ENCODE results near the gene SMIM38. TPM values are rescaled to one million over a fixed set of nuclear protein-coding genes. Genes with fewer than 3 reads are reported as not detected.

Gene SMIM38
- total RNA-seq, 1 donor from 2014 or later = 0.12 TPM

DNA sequence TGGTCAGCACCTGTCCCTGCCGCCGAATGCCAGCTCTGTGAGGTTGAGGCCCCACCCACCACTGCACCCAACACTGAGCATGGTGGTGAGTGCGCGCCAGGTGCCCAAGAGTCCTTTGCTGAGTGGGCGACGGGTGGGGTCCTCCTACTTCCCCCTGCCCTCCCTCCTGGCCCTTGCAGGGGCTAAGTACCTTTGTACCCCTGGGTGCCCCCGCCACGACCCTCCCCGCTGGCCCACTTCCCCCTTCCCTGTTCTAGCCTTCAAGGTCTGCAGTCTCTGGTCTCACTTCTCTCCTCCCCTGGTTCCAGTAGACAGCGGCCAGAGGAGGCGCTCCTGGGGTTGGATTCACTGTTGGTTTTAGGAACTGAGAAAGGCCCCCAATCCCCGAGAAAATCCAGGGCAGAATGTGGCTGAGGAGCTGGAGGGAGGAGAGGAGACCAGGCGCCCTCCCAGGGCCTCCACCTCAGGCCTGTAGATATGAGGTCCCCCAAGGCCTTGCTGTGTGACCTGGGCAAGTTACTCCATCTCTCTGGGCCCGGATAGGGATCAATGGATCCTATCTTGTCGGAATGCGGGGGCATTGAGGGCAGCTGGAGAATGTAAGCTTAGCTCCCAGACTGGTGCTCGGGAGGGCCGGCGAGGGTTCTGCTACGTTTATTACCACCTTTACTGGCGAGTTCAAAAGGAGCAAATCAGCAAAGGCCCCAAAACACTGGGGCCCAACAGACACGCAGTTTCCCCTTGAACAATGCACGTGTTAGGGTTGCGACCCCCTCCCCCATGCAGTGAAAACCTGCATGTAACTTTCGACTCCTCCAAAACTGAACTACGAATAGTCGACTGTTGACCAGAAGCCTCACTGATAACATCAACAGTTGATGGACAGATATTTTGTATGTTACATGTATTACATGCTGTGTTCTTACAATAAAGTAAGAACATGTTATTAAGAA is 31.9 kb upstream of the SMIM38 start:
- H3K4me1 Mint-ChIP-seq (ENCODE audit: low read depth) = peaks cover 23% of the 10 kb centered on the region
- H3K27ac Mint-ChIP-seq (ENCODE audit: unreplicated experiment) = no peak overlapping the region
- TF ChIP-seq CTCF (IDR thresholded peaks at IDR 0.05) = no peak
- no peaks in the 10 kb centered on the region for H3K27me3 Mint-ChIP-seq (ENCODE audit: low read depth)
- DNase-seq (ENCODE audit: low spot score) = no peak
- H3K4me3 Mint-ChIP-seq (ENCODE audit: unreplicated experiment) = no peak overlapping the region
- peaks cover 3% of the 10 kb centered on the region for H3K36me3 Mint-ChIP-seq (ENCODE audit: low read depth)
- peaks cover 15% of the 10 kb centered on the region for H3K9me3 Mint-ChIP-seq (ENCODE audit: low read depth)

DNA sequence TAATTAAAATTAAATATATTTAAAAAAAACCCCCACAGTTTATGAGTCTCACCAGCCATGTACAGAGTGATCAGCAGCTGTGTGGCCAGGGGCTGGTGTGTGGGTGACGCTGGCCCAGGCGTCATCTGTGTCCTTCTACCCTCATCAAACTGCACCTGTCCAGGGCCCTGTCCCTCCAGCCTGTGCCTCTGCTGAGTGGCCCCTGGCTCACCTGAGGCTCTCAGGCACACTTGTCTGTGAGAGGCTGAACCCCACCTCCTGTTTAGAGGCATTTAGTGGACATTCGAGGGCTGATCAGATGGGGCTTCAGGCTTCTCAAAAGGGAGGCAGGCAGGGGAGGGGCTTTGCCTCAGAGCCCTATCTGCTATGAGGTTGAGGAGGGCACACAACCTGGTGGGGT is 29.9 kb upstream of the SMIM38 start:
- Mint-ChIP-seq H3K27ac (ENCODE audit: unreplicated experiment) (no peak overlapping the region), H3K9me3 (ENCODE audit: low read depth) (peaks cover 10% of the 10 kb centered on the region), H3K36me3 (ENCODE audit: low read depth) (no peaks in the 10 kb centered on the region), H3K4me3 (ENCODE audit: unreplicated experiment) (no peak overlapping the region), H3K27me3 (ENCODE audit: low read depth) (no peaks in the 10 kb centered on the region), H3K4me1 (ENCODE audit: low read depth) (peaks cover 23% of the 10 kb centered on the region)
- TF ChIP-seq CTCF (IDR thresholded peaks at IDR 0.05) = no peak
- DNase-seq (ENCODE audit: low spot score) = no peak

DNA sequence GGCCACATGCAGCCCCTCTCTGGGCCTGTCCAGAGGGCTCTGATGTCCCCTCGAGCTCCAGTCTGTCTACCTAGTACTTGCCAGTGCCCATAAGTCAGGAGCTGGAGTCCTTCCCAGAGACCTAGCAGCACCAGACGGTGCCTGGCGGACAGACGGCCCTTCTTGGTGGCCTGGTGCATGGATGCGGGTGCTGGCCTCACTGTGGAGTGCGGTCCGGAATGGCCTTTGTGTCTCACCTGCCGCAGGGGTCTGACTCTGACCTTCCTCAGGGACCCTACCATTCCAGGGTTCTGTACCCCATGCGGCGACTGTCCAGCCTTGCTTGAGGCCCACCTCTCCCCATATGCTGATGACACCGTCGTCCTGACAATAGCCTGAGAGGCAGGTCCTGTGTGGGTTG is 29.4 kb upstream of the SMIM38 start:
- Mint-ChIP-seq H3K4me1 (ENCODE audit: low read depth) (peaks cover 23% of the 10 kb centered on the region), H3K36me3 (ENCODE audit: low read depth) (no peaks in the 10 kb centered on the region), H3K27me3 (ENCODE audit: low read depth) (no peaks in the 10 kb centered on the region), H3K4me3 (ENCODE audit: unreplicated experiment) (no peak overlapping the region), H3K9me3 (ENCODE audit: low read depth) (peaks cover 10% of the 10 kb centered on the region), H3K27ac (ENCODE audit: unreplicated experiment) (no peak overlapping the region)
- no peak for TF ChIP-seq CTCF (IDR thresholded peaks at IDR 0.05)
- no peak for DNase-seq (ENCODE audit: low spot score)

GRCh38 chr11:69127081-69127850 is 28.5 kb upstream of the SMIM38 start:
- DNase-seq (ENCODE audit: low spot score) = no peak
- Mint-ChIP-seq H3K27me3 (ENCODE audit: low read depth) (no peaks in the 10 kb centered on the region), H3K9me3 (ENCODE audit: low read depth) (peaks cover 10% of the 10 kb centered on the region), H3K4me1 (ENCODE audit: low read depth) (peaks cover 25% of the 10 kb centered on the region), H3K27ac (ENCODE audit: unreplicated experiment) (no peak overlapping the region), H3K4me3 (ENCODE audit: unreplicated experiment) (no peak overlapping the region), H3K36me3 (ENCODE audit: low read depth) (no peaks in the 10 kb centered on the region)
- TF ChIP-seq CTCF (IDR thresholded peaks at IDR 0.05) = no peak

GRCh38 chr11:69127884-69128283 is 27.9 kb upstream of the SMIM38 start:
- Mint-ChIP-seq H3K9me3 (ENCODE audit: low read depth) (peaks cover 10% of the 10 kb centered on the region), H3K4me1 (ENCODE audit: low read depth) (peaks cover 19% of the 10 kb centered on the region), H3K4me3 (ENCODE audit: unreplicated experiment) (no peak overlapping the region), H3K27ac (ENCODE audit: unreplicated experiment) (no peak overlapping the region), H3K36me3 (ENCODE audit: low read depth) (no peaks in the 10 kb centered on the region), H3K27me3 (ENCODE audit: low read depth) (no peaks in the 10 kb centered on the region)
- TF ChIP-seq CTCF (IDR thresholded peaks at IDR 0.05) = no peak
- no peak for DNase-seq (ENCODE audit: low spot score)

Measured in chondrocyte (in vitro differentiated cells).